ENCODE data around the gene MGAT3.
"Not testable (repeated sequence)": the region's sequence is repeated elsewhere in the genome, so short reads cannot be mapped to it uniquely, and the experiment has no call there.

MGAT3 gene

GRCh38 chr22:39518144-39518786 is 61.5 kb downstream of the MGAT3 start:
- Mint-ChIP-seq H3K27ac (peak overlapping the region in 1 of 2 donors; percentile 100), H3K4me3 (peak overlapping the region; percentile 91 to 93), H3K9me3 (no peaks in the 10 kb centered on the region), H3K27me3 (no peaks in the 10 kb centered on the region), H3K4me1 (peaks cover 63% of the 10 kb centered on the region)
- no peak for DNase-seq
- ATAC-seq, result no peak

- no peaks in the 10 kb centered on the region for H3K27me3 Mint-ChIP-seq
- peaks cover 68% of the 10 kb centered on the region for H3K4me1 Mint-ChIP-seq
- H3K9me3 Mint-ChIP-seq, result no peaks in the 10 kb centered on the region
- H3K4me3 Mint-ChIP-seq, result peak overlapping the region; percentile 91 to 93
- ATAC-seq, result peak; percentile 2
- peak overlapping the region; percentile 98 to 100 for H3K27ac Mint-ChIP-seq
- peak in 1 of 2 donors; percentile 48 for DNase-seq
Measured at GRCh38 chr22:39518996-39519680, 62.3 kb downstream of the MGAT3 start.

- no peaks in the 10 kb centered on the region for H3K9me3 Mint-ChIP-seq
- ATAC-seq (peak; percentile 95), DNase-seq (peak; percentile 95 to 98)
- H3K4me3 Mint-ChIP-seq, result peak overlapping the region; percentile 91 to 93
- H3K4me1 Mint-ChIP-seq, result peaks cover 68% of the 10 kb centered on the region
- H3K27ac Mint-ChIP-seq, result peak overlapping the region; percentile 98 to 100
- no peaks in the 10 kb centered on the region for H3K27me3 Mint-ChIP-seq
Measured at GRCh38 chr22:39519681-39520225, 62.9 kb downstream of the MGAT3 start.

GRCh38 chr22:39520226-39521105 is 63.7 kb downstream of the MGAT3 start, which contains the start of gene ATF4:
ATF4 (plus strand) TSS chr22:39520562; CDS start chr22:39521446, 884 bp downstream.
- peak within 1 kb of the TSS; percentile 98 to 100 for H3K27ac Mint-ChIP-seq
- H3K27me3 Mint-ChIP-seq, result no peaks in the 10 kb centered on the region
- DNase-seq (peak; percentile 89 to 90), ATAC-seq (peak; percentile 39)
- no peaks in the 10 kb centered on the region for H3K9me3 Mint-ChIP-seq
- peaks cover 68% of the 10 kb centered on the region for H3K4me1 Mint-ChIP-seq
- H3K4me3 Mint-ChIP-seq, result peak within 1 kb of the TSS; percentile 91 to 93

- Mint-ChIP-seq H3K27ac (peak overlapping the region; percentile 98 to 100), H3K4me1 (peaks cover 68% of the 10 kb centered on the region), H3K4me3 (peak overlapping the region; percentile 91 to 93)
- DNase-seq, result peak in 1 of 2 donors; percentile 39
- not testable (repeated sequence) for ATAC-seq, H3K9me3 Mint-ChIP-seq, H3K27me3 Mint-ChIP-seq
Measured at GRCh38 chr22:39521106-39521885, 64.5 kb downstream of the MGAT3 start.

GRCh38 chr22:39522091-39522490 is 65.3 kb downstream of the MGAT3 start:
- peaks cover 76% of the 10 kb centered on the region for H3K4me1 Mint-ChIP-seq
- peak overlapping the region; percentile 91 to 93 for H3K4me3 Mint-ChIP-seq
- not testable (repeated sequence) for H3K27me3 Mint-ChIP-seq, H3K9me3 Mint-ChIP-seq, ATAC-seq, DNase-seq
- peak overlapping the region; percentile 98 to 100 for H3K27ac Mint-ChIP-seq

- Mint-ChIP-seq H3K27me3 (no peaks in the 10 kb centered on the region), H3K9me3 (no peaks in the 10 kb centered on the region), H3K4me1 (peaks cover 83% of the 10 kb centered on the region), H3K4me3 (peak overlapping the region; percentile 91 to 93), H3K27ac (peak overlapping the region; percentile 98 to 100)
- ATAC-seq (no peak), DNase-seq (peak in 1 of 2 donors; percentile 56)
Measured at GRCh38 chr22:39522567-39523300, 65.9 kb downstream of the MGAT3 start.

GRCh38 chr22:39524089-39524752 is 67.4 kb downstream of the MGAT3 start:
- peak overlapping the region in 1 of 2 donors; percentile 100 for H3K27ac Mint-ChIP-seq
- ATAC-seq (no peak), DNase-seq (no peak)
- H3K9me3 Mint-ChIP-seq, result no peaks in the 10 kb centered on the region
- peak overlapping the region; percentile 24 to 68 for H3K4me3 Mint-ChIP-seq
- no peaks in the 10 kb centered on the region for H3K27me3 Mint-ChIP-seq
- H3K4me1 Mint-ChIP-seq, result peaks cover 89% of the 10 kb centered on the region

- H3K27me3 Mint-ChIP-seq, result no peaks in the 10 kb centered on the region
- no peaks in the 10 kb centered on the region for H3K9me3 Mint-ChIP-seq
- H3K4me1 Mint-ChIP-seq, result peaks cover 94% of the 10 kb centered on the region
- no peak for DNase-seq
- H3K27ac Mint-ChIP-seq, result peak overlapping the region in 1 of 2 donors; percentile 43
- H3K4me3 Mint-ChIP-seq, result peak overlapping the region; percentile 24 to 27
- no peak for ATAC-seq
Measured at GRCh38 chr22:39524753-39525657, 68.2 kb downstream of the MGAT3 start.

GRCh38 chr22:39525658-39525975 is 68.8 kb downstream of the MGAT3 start:
- peak overlapping the region in 1 of 2 donors; percentile 27 for H3K4me3 Mint-ChIP-seq
- no peak for DNase-seq
- ATAC-seq, result no peak
- no peaks in the 10 kb centered on the region for H3K9me3 Mint-ChIP-seq
- no peaks in the 10 kb centered on the region for H3K27me3 Mint-ChIP-seq
- peak overlapping the region in 1 of 2 donors; percentile 43 for H3K27ac Mint-ChIP-seq
- peaks cover 94% of the 10 kb centered on the region for H3K4me1 Mint-ChIP-seq

- ATAC-seq (peak; percentile 43), DNase-seq (no peak)
- Mint-ChIP-seq H3K9me3 (no peaks in the 10 kb centered on the region), H3K4me1 (peaks cover 98% of the 10 kb centered on the region), H3K4me3 (peak overlapping the region in 1 of 2 donors; percentile 2), H3K27me3 (no peaks in the 10 kb centered on the region), H3K27ac (peak overlapping the region in 1 of 2 donors; percentile 45)
Measured at GRCh38 chr22:39526736-39527171, 69.9 kb downstream of the MGAT3 start.

- Mint-ChIP-seq H3K9me3 (no peaks in the 10 kb centered on the region), H3K4me1 (peaks cover 94% of the 10 kb centered on the region), H3K27me3 (no peaks in the 10 kb centered on the region), H3K27ac (peak overlapping the region; percentile 41 to 45), H3K4me3 (peak overlapping the region in 1 of 2 donors; percentile 2)
- DNase-seq (no peak), ATAC-seq (no peak)
Measured at GRCh38 chr22:39527481-39527961, 70.7 kb downstream of the MGAT3 start.
